HCT116 (cell line): ENCODE data around the gene OBP2B.

Experiments
- EZH2phosphoT487 ChIP-seq: fragments of 200-600 bp; IDR thresholded peaks from 2 replicates; pipeline ENCODE4 v1.6.1; 2018; ENCODE audit warnings: antibody characterized with exemption, borderline replicate concordance
- RAD21 ChIP-seq: IDR thresholded peaks from 2 replicates; pipeline ENCODE4 v1.6.1; 2012; ENCODE audit warnings: low read depth, mild to moderate bottlenecking
- TF ChIP-seq, protein P1 (sequence below), 3 experiments: fragments of 200-600 bp in 1 of 3; sonication (generic) in 1 of 3; IDR thresholded peaks in 2 of 3; conservative IDR thresholded peaks in 1 of 3; 2 replicates each; pipeline ENCODE4 v1.5.1; 2012 to 2017; ENCODE audit warnings: low read depth in 2 of 3, low read length in 2 of 3, antibody characterized with exemption in 1 of 3, borderline replicate concordance in 1 of 3, control low read depth in 1 of 3, mild to moderate bottlenecking in 1 of 3, mixed read lengths in 1 of 3, mixed run types in 1 of 3, moderate library complexity in 1 of 3; ENCODE audit not compliant: insufficient read depth in 1 of 3

DNA sequence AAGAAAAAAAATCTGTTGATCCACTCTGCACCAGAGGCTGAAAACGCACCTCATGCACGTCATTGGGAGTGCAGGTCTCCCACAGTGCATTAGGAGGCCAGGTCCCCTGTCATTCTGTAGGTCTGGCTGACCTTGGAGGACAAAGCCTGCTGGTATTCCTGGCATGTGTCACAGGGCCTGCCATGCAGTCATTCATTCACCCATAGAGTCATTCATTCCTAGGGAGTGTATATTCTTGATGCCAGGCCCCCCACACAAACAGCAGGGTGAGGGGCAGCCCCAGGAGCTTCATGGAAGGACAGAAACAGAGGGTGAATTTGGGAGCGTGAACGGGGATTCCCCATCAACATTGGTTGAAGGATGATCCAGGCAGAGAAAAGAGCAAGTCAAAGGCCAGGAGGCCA lies 47.5 kb downstream of the OBP2B start:
- TF ChIP-seq EZH2phosphoT487: no peak
- TF ChIP-seq, protein P1, sequence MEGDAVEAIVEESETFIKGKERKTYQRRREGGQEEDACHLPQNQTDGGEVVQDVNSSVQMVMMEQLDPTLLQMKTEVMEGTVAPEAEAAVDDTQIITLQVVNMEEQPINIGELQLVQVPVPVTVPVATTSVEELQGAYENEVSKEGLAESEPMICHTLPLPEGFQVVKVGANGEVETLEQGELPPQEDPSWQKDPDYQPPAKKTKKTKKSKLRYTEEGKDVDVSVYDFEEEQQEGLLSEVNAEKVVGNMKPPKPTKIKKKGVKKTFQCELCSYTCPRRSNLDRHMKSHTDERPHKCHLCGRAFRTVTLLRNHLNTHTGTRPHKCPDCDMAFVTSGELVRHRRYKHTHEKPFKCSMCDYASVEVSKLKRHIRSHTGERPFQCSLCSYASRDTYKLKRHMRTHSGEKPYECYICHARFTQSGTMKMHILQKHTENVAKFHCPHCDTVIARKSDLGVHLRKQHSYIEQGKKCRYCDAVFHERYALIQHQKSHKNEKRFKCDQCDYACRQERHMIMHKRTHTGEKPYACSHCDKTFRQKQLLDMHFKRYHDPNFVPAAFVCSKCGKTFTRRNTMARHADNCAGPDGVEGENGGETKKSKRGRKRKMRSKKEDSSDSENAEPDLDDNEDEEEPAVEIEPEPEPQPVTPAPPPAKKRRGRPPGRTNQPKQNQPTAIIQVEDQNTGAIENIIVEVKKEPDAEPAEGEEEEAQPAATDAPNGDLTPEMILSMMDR (IDR thresholded peaks at IDR 0.05 in 2 of 3, conservative IDR thresholded peaks at IDR 0.05 in 1 of 3; ENCODE audit: borderline replicate concordance in 1 of 3, insufficient read depth in 1 of 3, low read depth in 2 of 3, low read length in 2 of 3): no peak
- no peak for TF ChIP-seq RAD21
